Loucy (cell line): Measurements from ENCODE around the gene EPHB3.

Experiments used
- H2AFZ ChIP-seq: fragments of 200-600 bp; sonication (generic); 2 replicates; pipeline ENCODE4 v1.6.0; 2016; ENCODE audit warnings: antibody characterized with exemption, mild to moderate bottlenecking, low read length, moderate library complexity
- H3F3A ChIP-seq: fragments of 200-600 bp; 2 replicates; pipeline ENCODE4 v1.6.0; 2016; ENCODE audit warnings: antibody characterized with exemption, low read depth, mild to moderate bottlenecking
- H3K27me3 ChIP-seq: fragments of 200-600 bp; sonication (generic); 2 replicates; pipeline ENCODE4 v1.6.1; 2014; ENCODE audit warnings: low read length, mild to moderate bottlenecking; ENCODE audit not compliant: insufficient read depth, poor library complexity, severe bottlenecking
- H3K36me3 ChIP-seq: fragments of 200-600 bp; sonication (generic); 2 replicates; pipeline ENCODE4 v1.6.1; 2016; ENCODE audit warnings: low read length; ENCODE audit not compliant: insufficient read depth
- H3K4me1 ChIP-seq: fragments of 200-600 bp; sonication (generic); 2 replicates; pipeline ENCODE4 v1.5.1; 2014; ENCODE audit warnings: low read length, mild to moderate bottlenecking; ENCODE audit not compliant: insufficient read depth, poor library complexity, severe bottlenecking
- H3K4me2 ChIP-seq: fragments of 200-600 bp; sonication (generic); 2 replicates; pipeline ENCODE4 v1.6.0; 2014; ENCODE audit warnings: antibody characterized with exemption, low read length, low read depth, mild to moderate bottlenecking; ENCODE audit not compliant: poor library complexity, severe bottlenecking
- H3K4me3 ChIP-seq: fragments of 200-600 bp; sonication (generic); 2 replicates; pipeline ENCODE4 v1.5.1; 2014; ENCODE audit warnings: low read length, mild to moderate bottlenecking, mixed read lengths; ENCODE audit not compliant: poor library complexity, severe bottlenecking
- H3K79me2 ChIP-seq: fragments of 200-600 bp; sonication (generic); 2 replicates; pipeline ENCODE4 v1.6.1; 2014; ENCODE audit warnings: low read length; ENCODE audit not compliant: insufficient read depth
- H3K9ac ChIP-seq: fragments of 200-600 bp; sonication (generic); 2 replicates; pipeline ENCODE4 v1.6.0; 2014; ENCODE audit warnings: mild to moderate bottlenecking, low read depth, low read length, moderate library complexity; ENCODE audit not compliant: poor library complexity, severe bottlenecking
- H3K9me2 ChIP-seq: fragments of 200-600 bp; sonication (generic); replicated peaks from 2 replicates; pipeline ENCODE4 v1.6.1; 2016; ENCODE audit warnings: low read depth, low read length, mixed read lengths
- H3K9me3 ChIP-seq: fragments of 200-600 bp; sonication (generic); 2 replicates; pipeline ENCODE4 v1.6.1; 2014; ENCODE audit warnings: mild to moderate bottlenecking, antibody characterized with exemption, low read length, low read depth; ENCODE audit not compliant: insufficient read depth
- H4K20me1 ChIP-seq: fragments of 200-600 bp; sonication (generic); 2 replicates; pipeline ENCODE4 v1.6.0; 2014; ENCODE audit warnings: antibody characterized with exemption, low read length, mild to moderate bottlenecking; ENCODE audit not compliant: insufficient read depth, poor library complexity, severe bottlenecking
- EZH2phosphoT487 ChIP-seq: fragments of 200-600 bp; IDR thresholded peaks from 2 replicates; pipeline ENCODE4 v1.6.1; 2018; ENCODE audit warnings: antibody characterized with exemption, mild to moderate bottlenecking, moderate library complexity, borderline replicate concordance
- TF ChIP-seq, protein P1 (sequence below): fragments of 200-600 bp; sonication (generic); conservative IDR thresholded peaks from 2 replicates; pipeline ENCODE4 v1.5.1; 2014; ENCODE audit warnings: mild to moderate bottlenecking, antibody characterized with exemption, low read length

The EPHB3 gene

DNA sequence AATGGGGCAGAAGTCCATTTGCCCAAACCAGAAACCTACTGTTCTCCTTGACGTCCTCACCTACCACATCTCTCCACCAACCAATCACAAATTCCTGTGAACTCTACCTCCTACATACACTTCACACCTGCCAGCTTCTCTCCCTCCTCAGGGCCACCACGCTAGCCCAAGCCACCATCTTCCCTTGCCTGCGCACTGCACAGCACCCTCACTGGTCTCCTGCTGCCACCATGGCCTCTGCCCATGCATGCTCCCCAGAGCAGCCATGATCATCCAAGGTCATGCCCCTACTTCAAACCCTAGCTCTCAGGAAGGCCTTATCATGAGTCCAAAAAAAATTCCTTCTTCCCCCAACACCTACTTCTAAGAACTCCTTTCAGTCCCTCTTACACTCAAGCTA lies 1.1 kb upstream of the EPHB3 start:
- peaks cover 3% of the 10 kb centered on the region for H3K4me1 ChIP-seq
- H3K9me3 ChIP-seq, result no peaks in the 10 kb centered on the region
- H4K20me1 ChIP-seq, result no peaks in the 10 kb centered on the region
- H3K9ac ChIP-seq, result no peak overlapping the region
- TF ChIP-seq EZH2phosphoT487, result no peak
- TF ChIP-seq, protein P1, sequence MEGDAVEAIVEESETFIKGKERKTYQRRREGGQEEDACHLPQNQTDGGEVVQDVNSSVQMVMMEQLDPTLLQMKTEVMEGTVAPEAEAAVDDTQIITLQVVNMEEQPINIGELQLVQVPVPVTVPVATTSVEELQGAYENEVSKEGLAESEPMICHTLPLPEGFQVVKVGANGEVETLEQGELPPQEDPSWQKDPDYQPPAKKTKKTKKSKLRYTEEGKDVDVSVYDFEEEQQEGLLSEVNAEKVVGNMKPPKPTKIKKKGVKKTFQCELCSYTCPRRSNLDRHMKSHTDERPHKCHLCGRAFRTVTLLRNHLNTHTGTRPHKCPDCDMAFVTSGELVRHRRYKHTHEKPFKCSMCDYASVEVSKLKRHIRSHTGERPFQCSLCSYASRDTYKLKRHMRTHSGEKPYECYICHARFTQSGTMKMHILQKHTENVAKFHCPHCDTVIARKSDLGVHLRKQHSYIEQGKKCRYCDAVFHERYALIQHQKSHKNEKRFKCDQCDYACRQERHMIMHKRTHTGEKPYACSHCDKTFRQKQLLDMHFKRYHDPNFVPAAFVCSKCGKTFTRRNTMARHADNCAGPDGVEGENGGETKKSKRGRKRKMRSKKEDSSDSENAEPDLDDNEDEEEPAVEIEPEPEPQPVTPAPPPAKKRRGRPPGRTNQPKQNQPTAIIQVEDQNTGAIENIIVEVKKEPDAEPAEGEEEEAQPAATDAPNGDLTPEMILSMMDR, result no peak
- H3K79me2 ChIP-seq, result no peaks in the 10 kb centered on the region
- no peaks in the 10 kb centered on the region for H3K9me2 ChIP-seq
- H3K4me3 ChIP-seq, result peak overlapping the region; percentile 52
- H2AFZ ChIP-seq, result peak overlapping the region; percentile 84
- H3K4me2 ChIP-seq, result peak overlapping the region; percentile 56
- no peaks in the 10 kb centered on the region for H3K36me3 ChIP-seq
- no peaks in the 10 kb centered on the region for H3K27me3 ChIP-seq
- no peaks in the 10 kb centered on the region for H3F3A ChIP-seq

DNA sequence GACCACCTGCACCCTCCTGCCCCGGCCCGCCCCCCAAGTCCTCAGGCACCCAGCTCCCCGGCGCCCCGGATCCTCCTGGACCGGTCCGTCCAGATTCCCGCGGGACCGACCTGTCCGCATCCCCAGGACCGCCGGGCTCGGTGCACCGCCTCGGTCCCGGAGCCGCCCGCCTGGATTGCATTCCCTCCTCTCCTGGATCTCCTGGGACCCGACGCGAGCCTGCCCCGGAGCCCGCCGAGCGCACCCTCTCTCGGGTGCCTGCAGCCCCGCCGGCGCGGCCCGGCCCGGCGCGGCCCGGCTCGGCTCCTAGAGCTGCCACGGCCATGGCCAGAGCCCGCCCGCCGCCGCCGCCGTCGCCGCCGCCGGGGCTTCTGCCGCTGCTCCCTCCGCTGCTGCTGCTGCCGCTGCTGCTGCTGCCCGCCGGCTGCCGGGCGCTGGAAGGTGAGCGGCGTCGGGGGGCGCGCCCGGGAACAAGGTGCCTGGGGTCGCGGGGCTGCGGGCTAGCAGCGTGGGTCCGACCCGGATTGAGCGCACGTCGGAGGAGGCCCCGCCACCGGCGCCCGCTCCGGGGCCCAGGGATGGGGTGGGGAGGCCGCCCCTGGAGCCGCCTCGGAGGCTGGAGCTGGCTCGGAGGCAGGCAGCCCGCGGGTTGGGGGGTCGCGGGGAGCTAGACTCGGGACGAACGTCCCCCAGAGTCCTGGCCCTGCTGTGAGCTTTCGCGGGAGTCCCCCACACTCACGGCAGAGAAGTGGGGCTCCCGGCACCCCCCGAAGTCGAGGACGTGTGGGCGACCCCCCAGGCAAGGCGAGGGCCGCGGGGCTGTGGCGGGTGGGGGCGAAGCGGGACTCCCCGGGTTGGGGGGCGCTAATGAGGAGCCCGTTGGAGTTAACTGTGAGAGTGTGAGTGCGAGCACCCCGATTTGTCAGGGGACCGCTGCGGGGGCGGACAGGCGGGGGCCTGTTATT lies 610 bp downstream of the EPHB3 start:
- H3K4me2 ChIP-seq, result no peak overlapping the region
- peak overlapping the region; percentile 43 for H3K4me3 ChIP-seq
- H3K9me3 ChIP-seq, result no peaks in the 10 kb centered on the region
- no peaks in the 10 kb centered on the region for H3K36me3 ChIP-seq
- H3K79me2 ChIP-seq, result no peaks in the 10 kb centered on the region
- H3F3A ChIP-seq, result no peaks in the 10 kb centered on the region
- no peak overlapping the region for H2AFZ ChIP-seq
- no peak for TF ChIP-seq EZH2phosphoT487
- TF ChIP-seq, protein P1, result no peak
- H3K27me3 ChIP-seq, result no peaks in the 10 kb centered on the region
- no peaks in the 10 kb centered on the region for H3K9me2 ChIP-seq
- H3K4me1 ChIP-seq, result peaks cover 3% of the 10 kb centered on the region
- no peaks in the 10 kb centered on the region for H4K20me1 ChIP-seq
- H3K9ac ChIP-seq, result no peak overlapping the region

DNA sequence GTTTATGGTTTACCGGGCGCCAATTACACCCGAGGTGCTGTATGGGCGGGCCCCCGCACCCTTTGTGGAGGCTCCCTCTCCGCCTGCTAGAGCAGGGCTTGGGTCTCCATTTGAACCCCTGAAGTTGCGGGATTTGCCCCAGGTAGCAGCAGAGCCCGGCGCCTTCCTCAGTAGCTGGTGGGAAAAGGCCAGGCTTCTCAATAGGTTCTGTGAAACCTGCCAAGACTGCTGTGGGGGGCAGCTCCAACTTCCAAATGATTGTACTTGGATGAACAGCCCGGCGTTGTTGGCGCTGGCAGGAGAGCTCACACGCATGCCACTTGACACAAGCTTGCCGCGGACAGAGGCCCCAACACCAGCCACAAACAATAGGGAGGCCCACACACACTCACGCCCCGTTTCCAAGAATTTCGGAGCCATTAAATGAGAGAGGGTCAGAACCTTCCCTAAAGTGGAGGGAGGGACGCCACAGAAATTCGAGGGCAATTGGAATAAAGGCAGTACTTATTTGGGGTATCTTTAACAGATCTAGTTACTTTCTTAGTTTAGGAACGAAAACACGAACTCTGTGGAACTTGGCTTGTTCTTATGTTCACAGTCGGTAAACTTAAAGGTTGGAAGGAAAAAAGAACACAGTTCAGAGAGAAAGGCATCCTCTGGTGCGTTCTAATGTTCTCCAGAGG lies 1.4 kb downstream of the EPHB3 start:
- H3K9me3 ChIP-seq, result no peaks in the 10 kb centered on the region
- TF ChIP-seq, protein P1, result no peak
- no peak for TF ChIP-seq EZH2phosphoT487
- no peaks in the 10 kb centered on the region for H3K9me2 ChIP-seq
- H2AFZ ChIP-seq, result no peak overlapping the region
- no peaks in the 10 kb centered on the region for H4K20me1 ChIP-seq
- no peak overlapping the region for H3K4me2 ChIP-seq
- no peaks in the 10 kb centered on the region for H3K27me3 ChIP-seq
- H3K9ac ChIP-seq, result no peak overlapping the region
- H3K4me1 ChIP-seq, result peaks cover 10% of the 10 kb centered on the region
- no peaks in the 10 kb centered on the region for H3F3A ChIP-seq
- H3K36me3 ChIP-seq, result no peaks in the 10 kb centered on the region
- H3K4me3 ChIP-seq, result no peak overlapping the region
- no peaks in the 10 kb centered on the region for H3K79me2 ChIP-seq
